Measurements from ENCODE around the gene ASPRV1. TPM values are rescaled to one million over a fixed set of nuclear protein-coding genes. Genes with fewer than 3 reads are reported as not detected.

Gene ASPRV1
- total RNA-seq, 1 experiment from 2014 or later, result 1.3 TPM

GRCh38 chr2:69914164-69914949, 47.1 kb downstream of the ASPRV1 start (continued):
- no peak for TF ChIP-seq OVOL2 (CRISPR knock-in tag; IDR thresholded peaks at IDR 0.05; ENCODE audit: borderline replicate concordance)

DNA sequence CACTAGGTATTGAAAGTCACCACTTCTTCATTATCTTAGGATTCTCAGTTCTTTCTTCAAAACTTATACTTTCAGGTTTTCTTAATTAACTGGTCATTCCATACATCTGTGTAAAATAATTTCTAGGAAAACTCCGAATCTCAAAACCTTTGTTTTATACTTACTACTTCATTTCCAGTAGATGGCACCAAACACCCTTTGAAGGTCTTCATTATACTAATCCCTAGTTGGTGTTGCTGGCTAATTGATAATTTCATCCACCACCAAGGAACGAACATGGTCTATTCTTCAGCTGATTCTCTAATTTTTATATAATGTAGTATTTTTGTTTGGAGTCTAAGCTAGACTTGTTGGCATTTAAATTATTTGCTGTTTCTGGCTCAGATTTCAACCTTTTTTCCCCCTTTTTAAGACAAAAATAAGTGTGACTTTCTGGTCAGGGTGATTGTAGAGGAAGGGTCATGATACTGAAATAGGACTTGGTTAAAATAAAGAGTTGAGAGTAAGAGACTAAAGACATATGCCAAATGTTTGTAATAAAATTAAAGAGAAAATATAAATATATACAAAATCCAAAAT, 49.4 kb downstream of the ASPRV1 start:
- no peak overlapping the region for H3K4me3 Mint-ChIP-seq
- H3K9me3 Mint-ChIP-seq, result no peaks in the 10 kb centered on the region
- no peaks in the 10 kb centered on the region for H3K27me3 Mint-ChIP-seq (ENCODE audit: low read depth)
- CTCF ChIA-PET, result interaction anchor here (0.6 to 3.2 kb wide), 9 partner anchors 15 to 279 kb away, joined by 3 to 19 read pairs (median 3); partner anchors contain the start of gene C2orf42
- peaks cover 6% of the 10 kb centered on the region; the same call in 1 of the 2 replicates for H3K36me3 Mint-ChIP-seq
- POLR2A ChIA-PET, result interaction anchor here (0.6 to 2.8 kb wide), 2 partner anchors 212 to 228 kb away, joined by 3 to 29 read pairs; no protein-coding TSS in a partner anchor
- peaks cover 4% of the 10 kb centered on the region; the same call in 1 of the 2 replicates for H3K4me1 Mint-ChIP-seq
- H3K27ac Mint-ChIP-seq, result no peak overlapping the region
- no peak for ATAC-seq
- TF ChIP-seq, protein P1, sequence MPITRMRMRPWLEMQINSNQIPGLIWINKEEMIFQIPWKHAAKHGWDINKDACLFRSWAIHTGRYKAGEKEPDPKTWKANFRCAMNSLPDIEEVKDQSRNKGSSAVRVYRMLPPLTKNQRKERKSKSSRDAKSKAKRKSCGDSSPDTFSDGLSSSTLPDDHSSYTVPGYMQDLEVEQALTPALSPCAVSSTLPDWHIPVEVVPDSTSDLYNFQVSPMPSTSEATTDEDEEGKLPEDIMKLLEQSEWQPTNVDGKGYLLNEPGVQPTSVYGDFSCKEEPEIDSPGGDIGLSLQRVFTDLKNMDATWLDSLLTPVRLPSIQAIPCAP (CRISPR knock-in tag; IDR thresholded peaks at IDR 0.05), result no peak
- TF ChIP-seq, protein P2, sequence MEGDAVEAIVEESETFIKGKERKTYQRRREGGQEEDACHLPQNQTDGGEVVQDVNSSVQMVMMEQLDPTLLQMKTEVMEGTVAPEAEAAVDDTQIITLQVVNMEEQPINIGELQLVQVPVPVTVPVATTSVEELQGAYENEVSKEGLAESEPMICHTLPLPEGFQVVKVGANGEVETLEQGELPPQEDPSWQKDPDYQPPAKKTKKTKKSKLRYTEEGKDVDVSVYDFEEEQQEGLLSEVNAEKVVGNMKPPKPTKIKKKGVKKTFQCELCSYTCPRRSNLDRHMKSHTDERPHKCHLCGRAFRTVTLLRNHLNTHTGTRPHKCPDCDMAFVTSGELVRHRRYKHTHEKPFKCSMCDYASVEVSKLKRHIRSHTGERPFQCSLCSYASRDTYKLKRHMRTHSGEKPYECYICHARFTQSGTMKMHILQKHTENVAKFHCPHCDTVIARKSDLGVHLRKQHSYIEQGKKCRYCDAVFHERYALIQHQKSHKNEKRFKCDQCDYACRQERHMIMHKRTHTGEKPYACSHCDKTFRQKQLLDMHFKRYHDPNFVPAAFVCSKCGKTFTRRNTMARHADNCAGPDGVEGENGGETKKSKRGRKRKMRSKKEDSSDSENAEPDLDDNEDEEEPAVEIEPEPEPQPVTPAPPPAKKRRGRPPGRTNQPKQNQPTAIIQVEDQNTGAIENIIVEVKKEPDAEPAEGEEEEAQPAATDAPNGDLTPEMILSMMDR (IDR thresholded peaks at IDR 0.05), result peak; percentile 45; the same call in 1 of the 2 replicates
- no peak for DNase-seq (ENCODE audit: low spot score)

Other genes starting within 250 kb of the ASPRV1 start
- 9.5 to 13.6 TPM (median 12.3 TPM) in 3 replicates for gene ANXA4, start 219.5 kb downstream of the ASPRV1 start, total RNA-seq (2021)
- gene GMCL1, start 132.0 kb downstream of the ASPRV1 start, total RNA-seq (2021), result 17.2 to 21.6 TPM (median 20.5 TPM) in 3 replicates
- gene SNRNP27, start 67.7 kb downstream of the ASPRV1 start, total RNA-seq (2021), result 38.4 to 45.9 TPM (median 39.9 TPM) in 3 replicates
- gene MXD1, start 46.5 kb downstream of the ASPRV1 start, total RNA-seq (2021), result 1.5 to 2.3 TPM (median 1.6 TPM) in 3 replicates
- gene PCBP1, start 125.8 kb upstream of the ASPRV1 start, total RNA-seq (2021), result 489 to 528 TPM (median 518 TPM) in 3 replicates
- gene C2orf42, start 229.4 kb upstream of the ASPRV1 start, total RNA-seq (2021), result 6.8 to 13.1 TPM (median 10.2 TPM) in 3 replicates